Measurements from ENCODE around the gene SOCS7.
A peak's percentile ranks its signal among the peaks of the same experiment; 100 is the strongest.

SOCS7 gene

DNA sequence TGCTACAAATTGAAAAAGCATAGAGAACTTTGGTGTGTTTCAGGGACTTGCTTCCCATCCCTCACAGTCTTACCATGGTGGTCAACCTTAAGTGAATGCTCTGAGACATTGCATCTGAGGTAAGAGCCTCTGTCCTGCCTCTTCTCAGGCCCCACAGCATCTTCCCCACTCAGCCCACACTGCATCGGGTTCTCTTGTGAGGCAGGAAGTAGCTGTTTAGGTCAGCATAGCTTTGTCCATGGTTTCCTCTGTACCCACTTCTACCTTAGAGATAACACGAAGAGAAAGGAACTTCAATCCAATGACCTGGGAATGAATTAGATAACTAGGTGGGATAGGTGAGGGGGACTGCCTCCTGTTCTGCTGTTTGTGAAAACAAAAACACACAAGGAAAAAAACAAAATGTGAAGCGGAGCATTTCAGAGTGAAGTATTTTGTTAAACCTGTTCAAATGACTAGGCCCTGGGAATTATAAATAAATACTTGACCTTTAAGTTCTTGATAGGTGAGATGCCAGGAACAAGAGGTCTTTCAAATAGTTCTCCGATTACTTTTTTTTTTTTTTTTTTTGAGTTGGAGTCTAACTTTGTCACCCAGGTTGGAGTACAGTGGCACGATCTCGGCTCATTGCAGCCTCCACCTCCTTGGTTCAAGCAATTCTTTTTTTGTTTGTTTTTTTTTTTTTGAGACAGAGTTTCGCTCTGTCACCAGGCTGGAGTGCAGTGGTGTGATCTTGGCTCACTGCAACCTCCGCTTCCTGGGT is 17.7 kb downstream of the SOCS7 start:
- peak; percentile 10 for DNase-seq

GRCh38 chr17:38379448-38379847 is 27.8 kb downstream of the SOCS7 start:
- DNase-seq = no peak

DNA sequence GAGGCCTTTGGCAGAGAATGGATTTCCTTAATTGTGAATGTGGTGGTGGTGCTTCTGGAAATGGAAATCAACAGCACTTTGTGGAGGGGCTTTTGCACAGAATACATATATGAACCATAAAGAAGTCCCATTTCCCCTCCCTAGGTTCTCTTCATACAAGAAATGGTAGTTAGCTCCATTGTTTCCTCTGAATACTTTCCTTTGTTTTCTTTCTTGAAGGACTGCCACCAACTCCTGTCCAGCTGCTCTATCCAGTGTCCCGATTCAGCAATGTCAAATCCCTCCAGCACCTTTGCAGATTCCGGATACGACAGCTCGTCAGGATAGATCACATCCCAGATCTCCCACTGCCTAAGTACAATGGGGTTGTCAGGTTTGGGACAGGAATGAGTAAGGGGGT is 43.4 kb downstream of the SOCS7 start:
- no peak for DNase-seq

DNA sequence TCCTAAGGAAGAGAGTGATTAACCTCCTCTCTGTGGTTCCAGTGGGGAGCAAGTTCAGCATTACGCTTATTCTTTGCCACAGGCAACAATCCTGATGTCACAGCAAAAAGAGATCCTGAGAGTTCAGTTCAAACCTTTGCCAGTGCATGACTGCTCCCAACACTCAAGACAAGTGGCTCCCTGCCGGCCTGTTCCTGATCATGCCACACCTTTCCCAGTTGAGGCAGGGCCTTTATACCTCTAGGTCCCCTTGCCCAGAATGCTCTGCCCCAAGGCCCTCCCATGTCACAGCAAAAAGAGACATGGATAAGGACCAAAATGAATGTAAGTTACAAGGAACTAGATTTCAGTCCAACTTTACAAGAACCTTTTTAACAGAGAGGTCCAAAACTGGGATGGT is 45.6 kb downstream of the SOCS7 start:
- no peak for DNase-seq

DNA sequence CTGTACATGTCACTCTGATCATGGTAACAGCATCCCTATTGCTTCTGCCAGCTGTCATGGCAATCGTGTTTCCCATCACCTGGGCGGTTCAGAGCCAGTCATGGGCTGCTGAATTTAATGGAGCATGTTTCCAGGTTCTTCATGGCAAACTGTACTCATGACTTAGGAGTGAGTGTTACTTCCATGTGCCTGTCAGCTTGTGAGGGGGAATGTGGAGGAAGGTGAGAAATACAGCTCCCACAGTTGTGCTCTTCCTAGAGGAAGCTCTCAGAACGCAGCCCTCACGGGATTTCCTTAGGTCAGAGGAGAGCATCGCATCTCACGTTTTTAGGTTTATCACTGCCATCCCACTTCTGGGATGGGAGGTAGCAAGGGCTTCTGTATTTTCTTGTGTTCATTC is 48.6 kb downstream of the SOCS7 start:
- no peak for DNase-seq

GRCh38 chr17:38401459-38401858 is 49.8 kb downstream of the SOCS7 start:
- DNase-seq = no peak

DNA sequence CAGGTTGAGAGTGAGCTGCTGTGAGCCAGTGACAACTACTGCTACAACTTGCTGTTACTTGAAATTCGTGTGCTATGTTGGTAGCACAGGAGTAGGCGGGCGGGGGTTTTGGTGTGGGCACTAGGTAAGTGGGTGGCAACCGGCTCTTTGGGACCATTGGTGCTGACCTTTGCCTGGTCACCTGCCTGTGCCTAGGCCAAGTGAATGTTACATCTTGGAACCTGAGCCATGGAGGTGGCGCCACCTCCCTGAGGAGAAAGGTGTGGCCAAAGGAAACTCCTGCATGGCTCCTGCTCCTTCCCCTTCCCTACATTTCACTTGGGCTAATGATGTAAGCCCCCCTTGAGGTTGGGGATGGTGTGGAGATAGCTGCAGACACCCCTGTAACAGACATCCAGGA is 51.3 kb downstream of the SOCS7 start:
- no peak for DNase-seq

- DNase-seq = peak; percentile 8
Measured at GRCh38 chr17:38403491-38403890, 51.8 kb downstream of the SOCS7 start.

DNA sequence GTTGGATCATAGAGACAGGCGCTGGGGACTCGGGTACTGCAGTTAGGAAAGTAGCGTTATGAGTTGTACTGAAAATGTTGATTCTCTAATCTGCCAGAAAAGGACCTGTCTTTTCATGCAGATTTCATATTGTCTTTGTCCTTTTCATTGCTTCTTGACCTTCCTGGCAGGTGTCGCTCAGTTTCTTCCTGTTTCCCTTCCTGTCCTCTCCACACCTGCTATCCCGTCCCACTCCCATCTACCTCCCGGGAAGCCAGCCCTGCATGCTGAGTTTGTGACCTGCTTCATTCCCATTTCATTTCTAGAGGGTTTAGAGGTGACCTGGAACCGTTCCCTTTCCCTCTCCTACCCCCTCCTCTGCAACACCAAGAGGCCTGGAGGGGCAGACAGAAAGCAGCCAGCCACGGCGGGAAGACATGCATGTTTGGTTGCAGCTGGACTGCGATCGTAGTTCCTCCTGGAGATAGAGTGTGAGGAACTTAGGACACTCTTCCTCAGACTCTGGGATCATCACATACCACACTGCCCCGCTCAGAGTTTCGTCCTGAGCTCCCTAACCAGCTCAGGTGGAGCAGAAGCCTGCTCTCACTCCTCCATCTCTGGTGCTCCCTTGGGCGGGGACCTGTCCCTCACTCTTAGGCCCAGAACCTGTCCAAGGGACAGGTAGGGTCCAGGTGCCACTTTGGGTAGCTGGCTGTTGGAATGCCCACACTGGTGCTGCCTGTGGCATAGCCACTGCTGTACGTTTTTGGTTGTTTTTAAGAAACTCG is 52.7 kb downstream of the SOCS7 start:
- DNase-seq = no peak

DNA sequence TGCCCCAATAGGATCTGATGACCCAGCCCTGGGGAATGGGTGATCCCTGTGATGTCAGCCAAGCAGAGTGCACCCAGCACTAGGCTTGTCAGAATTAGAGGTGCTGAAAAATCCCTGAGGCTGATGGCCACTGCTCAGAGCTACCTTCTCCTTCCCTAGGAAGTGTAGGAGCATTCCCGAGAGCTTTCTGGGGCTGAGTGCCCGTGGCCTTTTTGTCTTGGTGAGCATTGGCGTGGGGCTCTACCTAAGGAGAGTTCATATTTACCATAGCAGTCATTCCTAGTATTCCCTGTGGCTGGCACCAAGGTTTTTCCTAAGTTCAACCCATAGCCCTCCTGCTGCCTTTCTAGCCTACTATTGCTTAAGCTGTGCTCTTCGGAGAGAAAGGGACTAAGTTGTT is 54.0 kb downstream of the SOCS7 start:
- DNase-seq = no peak

DNA sequence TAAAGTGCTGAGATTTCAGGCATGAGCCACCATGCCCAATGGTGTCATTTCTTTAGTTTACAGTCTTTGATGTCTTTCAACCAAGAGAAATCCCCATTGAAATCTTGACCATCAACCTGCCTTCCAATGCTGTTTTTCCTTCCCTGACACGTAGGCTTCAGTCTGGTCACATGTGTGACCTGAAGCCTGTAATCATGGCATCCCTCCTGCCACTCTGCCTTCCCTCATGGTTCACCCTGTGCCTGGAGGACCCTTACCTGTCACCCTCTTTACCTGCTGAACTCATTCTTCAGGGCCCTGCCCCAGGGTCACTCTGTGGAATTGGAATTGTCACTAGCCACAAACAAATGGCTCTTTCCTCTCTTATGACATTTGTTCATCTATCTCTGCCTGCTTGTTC is 58.6 kb downstream of the SOCS7 start:
- no peak for DNase-seq

DNA sequence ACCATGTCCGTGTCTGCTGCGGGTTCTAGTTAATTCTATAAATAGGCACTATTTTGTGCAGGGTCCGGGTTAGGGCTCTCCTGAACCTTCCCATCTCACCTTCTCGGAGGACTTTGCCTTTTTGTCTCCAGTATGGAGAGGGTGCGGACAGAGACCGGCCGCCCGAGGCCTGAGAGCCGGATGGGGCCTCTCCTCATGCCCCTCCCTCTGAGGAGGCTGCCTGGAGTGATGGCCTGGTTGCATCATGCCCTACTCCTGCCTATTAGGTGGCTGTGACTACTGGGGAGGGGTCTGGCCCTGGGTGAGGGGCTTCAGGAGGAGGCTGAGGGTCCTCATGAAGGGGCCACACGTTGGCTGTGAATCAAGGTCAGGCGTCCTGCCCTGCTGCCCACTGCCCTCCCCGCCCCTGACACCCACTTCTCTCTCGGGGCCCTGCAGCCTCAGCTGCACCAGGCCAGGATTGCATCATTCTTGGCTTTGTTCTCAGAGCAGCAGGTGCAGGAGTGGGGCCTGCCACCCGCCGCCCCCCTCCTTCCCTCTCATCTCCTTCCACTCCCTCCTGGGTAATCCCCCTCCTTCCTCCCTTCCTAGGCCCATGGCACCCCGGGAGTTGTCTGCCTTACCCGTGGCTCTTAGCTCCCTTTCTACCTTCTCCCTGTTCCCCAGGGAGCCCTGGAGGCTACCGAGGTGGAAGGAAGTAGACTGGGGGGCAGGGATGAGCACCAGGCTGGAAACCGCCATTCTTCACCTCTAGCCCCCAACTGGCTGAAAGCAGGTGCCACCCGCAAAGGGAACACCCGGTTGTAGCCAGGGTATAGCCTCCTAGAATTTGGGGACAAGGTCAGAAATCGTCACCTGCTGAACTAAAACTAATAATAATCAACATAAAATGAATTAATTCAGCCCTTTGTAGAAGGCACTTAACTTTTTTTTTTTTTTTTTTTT is 63.9 kb downstream of the SOCS7 start:
- DNase-seq = peak; percentile 95

- DNase-seq = peak; percentile 28
Measured at GRCh38 chr17:38416840-38417209, 65.2 kb downstream of the SOCS7 start.

DNA sequence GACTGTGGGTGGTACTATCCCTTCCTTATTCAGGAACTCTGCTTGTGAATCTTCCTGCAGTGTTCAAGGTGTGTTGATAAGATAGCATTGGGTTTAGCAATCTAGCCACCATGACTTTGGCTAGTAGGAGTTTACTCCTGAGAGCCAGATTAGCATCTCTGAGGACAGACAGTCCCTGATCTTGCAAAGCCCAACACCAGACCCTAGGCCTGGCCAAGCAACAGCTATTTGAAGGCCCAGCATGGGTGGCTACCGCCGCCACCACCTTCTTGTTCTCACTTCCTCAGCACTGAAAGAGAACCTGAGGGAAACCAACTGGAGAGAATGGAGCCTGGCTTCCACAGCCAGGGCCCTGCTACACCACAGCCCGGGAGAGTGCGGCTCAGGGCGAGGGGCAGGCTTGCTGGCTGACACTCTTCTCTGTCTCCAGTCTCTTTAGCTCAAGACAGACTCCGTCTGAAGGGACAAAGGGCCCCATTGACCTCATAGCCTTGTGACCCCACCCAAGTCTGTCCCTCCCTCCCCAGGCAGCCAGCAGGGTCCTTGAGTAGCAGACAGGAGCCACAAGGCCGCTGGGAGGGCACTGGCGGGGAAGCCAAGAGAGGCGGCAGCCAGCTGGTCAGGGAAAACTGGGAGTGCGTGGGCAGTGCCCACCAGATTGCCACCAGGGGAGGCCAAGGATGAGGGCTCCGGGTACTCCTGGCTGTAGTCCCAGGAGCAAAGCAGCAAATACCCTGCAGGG is 65.7 kb downstream of the SOCS7 start:
- peak; percentile 28 for DNase-seq

- DNase-seq = no peak
Measured at GRCh38 chr17:38418062-38418692, 66.5 kb downstream of the SOCS7 start.

GRCh38 chr17:38418693-38419507 is 67.3 kb downstream of the SOCS7 start:
- DNase-seq = peak; percentile 66

- peak; percentile 66 for DNase-seq
Measured at GRCh38 chr17:38419508-38419981, 67.9 kb downstream of the SOCS7 start.

DNA sequence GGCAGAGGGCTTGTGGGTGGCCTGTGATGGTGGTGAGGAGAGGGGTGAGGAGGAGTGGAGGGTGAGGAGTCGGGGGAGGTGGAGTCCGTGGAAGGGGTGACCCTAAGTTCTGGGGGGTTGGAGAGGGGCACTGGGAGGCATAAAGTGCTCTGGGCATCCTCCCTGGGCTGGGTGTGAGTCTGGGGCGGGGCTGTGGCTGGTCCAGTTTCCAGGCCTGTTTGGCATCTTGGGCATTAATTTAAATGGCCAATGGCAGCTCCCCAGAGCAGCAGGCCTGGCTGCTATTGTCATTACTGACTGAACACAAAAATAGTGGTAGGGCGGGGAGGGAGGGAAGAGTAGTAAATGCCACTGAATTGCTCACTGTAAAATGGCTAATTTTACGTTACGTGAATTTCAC is 68.9 kb downstream of the SOCS7 start:
- no peak for DNase-seq

- no peak for DNase-seq
Measured at GRCh38 chr17:38421171-38421841, 69.7 kb downstream of the SOCS7 start.

All from DMS53 (cell line).